AML-193 (cell line): Measurements from ENCODE around the gene POMGNT2.

Source experiments
- DNase-seq, 2 experiments: peaks; one replicate each; lab custom pipeline; 2025; lab: John Stamatoyannopoulos, UW

POMGNT2 gene

DNA sequence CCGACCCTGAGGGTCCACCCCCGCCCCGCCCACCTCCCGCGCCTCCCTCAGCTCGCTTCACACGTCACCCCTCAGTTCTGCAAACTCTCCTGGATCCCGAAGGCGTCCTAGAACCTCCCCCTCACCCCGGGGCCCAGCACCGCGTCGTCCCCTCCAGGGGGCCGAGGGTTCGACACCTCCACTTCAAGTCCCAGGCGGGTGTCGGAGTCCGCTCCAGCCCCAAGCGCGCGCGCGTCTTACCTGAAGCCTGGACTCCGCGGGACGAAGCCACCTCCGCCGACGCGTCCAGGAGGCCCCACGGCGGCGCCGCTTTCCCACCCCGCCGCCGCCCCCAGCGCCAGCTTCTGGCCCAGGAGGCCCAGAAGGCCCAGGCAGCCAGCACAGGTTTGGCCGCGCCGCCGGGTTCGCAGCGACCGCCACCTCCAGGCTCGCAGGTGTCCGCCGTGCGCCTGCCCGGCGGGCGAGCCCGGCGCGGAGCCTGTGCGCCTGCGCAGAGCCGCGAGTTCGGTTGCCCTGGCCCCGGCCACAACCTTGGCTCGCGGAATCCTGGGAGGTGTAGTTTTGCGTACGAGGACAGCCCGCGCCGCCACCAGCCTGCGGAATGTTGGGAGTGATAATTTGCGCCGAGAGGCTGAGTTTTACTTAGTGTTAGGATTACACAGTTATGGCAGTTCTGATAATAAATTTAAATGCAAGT lies at the start of gene POMGNT2:
POMGNT2 (minus strand) TSS at position 484 of the 697 bp plus-strand sequence. CDS start 24,648 bp downstream, outside the sequence.
- peak; percentile 87 to 93 for DNase-seq

GRCh38 chr3:43154980-43155379 lies 49.1 kb upstream of the POMGNT2 start:
- DNase-seq: no peak

DNA sequence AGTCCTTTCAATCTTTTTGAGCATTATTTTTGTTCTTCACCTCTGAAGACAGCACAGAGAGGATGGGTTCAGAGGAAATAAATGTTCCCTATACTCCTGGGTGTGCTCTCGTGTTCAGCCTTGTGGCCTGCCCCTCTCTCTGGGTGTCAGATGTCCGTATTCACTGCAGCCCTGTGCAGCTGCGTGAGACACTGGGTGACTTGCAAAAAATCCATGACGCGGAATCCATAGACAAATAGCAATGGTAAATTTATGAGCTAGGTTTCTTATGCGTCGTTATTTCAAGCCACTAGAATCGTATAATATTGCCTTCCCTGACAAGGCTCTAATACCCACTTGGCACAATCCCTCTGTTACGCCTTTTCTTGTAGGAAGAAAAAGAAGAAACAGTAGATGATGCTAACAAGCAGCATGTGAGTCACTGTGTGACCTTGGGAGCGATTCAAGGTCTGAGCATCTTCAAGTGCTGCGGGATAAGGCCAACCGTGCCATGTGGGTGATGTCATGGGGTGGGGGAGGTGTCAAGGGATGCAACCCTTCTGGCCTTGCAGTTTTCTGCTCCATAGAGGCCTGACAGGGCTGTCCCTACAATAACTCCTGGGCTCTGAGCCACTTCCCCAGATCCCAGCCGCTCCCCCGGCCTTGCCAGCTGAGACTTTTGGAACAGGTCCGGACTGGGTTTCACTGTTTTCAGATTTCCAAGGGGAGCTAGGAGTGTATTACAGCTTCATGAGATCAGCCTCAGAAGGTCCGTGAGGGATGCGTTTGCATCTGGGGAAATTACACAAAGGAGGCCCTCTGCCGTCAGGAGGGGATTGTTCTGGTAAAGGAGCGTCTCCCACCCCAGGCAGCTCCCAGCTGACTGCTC lies 47.6 kb upstream of the POMGNT2 start:
- DNase-seq: no peak

GRCh38 chr3:43152649-43153048 lies 46.8 kb upstream of the POMGNT2 start:
- no peak for DNase-seq

DNA sequence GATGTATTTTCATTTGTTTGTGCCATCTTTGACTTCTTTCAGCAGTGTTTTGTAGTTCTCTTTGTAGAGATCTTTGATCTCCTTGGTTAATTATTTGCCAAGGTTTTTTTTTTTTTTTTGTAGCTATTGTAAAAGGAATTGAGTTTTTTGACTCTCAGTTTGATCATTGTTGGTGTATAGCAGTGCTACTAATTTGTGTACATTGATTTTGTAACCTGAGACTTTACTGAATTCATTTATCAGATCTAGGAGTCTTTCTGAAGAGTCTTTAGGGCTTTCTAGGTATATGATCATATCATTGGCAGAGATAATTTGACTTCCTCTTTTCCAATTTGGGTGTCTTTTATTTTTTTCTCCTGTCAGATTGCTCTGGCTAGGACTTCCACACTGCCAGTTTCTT lies 42.2 kb upstream of the POMGNT2 start:
- no peak for DNase-seq

GRCh38 chr3:43146599-43146998 lies 40.7 kb upstream of the POMGNT2 start:
- no peak for DNase-seq

- DNase-seq: no peak
Observed at GRCh38 chr3:43144761-43145490, 39.0 kb upstream of the POMGNT2 start.

DNA sequence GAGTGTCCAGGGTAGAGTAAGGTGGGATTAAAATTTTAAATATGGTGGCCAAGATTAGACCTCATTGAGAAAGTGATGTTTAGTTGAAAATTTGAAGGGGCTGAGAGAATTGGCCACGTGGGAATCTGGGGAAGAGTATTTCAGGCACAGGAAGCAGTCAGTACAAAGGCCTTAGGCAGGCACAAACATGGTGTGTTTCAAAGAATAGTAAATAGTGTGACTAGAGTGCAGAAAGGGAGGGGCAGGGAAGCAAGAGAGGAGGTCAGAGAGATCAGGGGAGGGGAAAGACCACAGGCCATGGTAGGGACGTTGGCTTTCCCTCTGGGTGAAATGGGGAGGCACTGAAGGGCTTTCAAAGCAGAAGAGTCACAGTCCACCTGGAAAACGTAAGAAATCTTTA lies 36.6 kb upstream of the POMGNT2 start:
- no peak for DNase-seq

- DNase-seq: no peak
Observed at GRCh38 chr3:43138488-43139231, 32.8 kb upstream of the POMGNT2 start.

DNA sequence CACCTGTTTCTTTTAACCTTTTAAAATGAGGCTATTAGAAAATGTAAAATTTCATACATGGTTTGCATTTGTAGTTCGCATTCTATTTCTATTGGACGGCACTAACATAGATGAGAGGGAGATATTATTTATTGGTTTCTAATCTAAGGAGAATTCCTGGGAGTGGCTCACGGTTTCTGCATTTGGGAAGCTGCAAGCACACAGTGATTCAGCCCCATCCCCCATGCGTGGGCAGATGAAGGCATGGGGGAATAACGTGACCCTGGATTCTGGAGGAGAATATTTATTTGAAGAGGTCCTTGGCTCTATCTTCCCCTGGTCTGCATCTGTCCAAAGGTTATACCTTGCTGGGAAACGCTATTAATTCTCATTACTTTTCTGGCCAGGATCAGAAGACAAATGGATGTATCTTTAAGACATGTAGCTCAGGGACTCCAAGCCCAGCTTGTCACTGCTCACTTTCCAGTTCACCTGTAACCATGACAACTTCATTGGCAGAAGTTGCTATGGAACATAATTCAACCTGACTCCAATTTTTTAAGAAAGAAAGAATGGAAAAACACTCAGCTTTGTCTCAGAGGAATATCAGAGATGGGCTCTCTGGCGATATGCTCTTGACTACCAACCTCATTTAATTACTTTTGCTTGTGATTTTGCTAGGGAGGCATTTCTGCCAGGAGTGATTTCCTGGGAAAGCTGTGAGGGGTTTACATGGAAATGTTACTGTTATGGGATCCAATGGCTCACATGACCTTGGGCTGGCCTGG lies 27.2 kb upstream of the POMGNT2 start:
- DNase-seq: no peak

DNA sequence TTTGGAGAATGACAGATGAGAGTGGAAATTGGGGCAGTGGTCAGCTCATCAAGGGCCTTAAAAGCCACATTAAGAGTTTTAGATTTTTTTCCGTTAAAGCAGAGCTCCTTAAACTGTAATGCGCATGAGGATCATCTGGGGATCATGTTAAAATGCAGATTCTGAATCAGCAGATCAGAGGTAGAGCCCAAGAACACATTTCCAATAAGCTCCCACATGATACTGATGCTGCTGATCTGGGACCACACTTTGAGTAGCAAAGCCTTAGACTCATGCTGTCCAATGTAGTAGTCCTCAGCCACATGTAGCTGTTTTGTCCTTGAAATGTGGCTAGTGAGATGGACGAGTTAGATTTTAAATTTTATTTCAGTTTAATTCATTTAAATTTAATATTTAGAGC lies 26.3 kb upstream of the POMGNT2 start:
- DNase-seq: no peak

DNA sequence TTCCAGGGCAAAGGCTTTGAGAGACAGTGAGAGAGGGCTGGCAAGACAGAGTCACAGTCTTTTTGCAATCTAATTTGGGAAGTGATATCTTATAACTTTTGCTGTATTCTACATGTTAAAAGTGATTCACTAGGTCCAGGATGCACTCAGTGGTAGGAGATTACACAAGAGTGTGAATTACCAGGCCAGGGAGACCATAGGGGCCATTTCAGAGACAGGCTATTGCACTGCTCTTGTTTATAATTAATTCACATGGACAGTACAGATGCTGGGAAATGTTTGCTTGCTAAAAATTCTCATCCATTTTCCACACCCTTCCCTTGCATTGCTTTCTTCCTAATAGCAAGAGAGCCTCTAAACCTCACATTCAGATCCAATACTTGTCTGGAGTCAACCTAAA lies 22.6 kb upstream of the POMGNT2 start:
- no peak for DNase-seq

GRCh38 chr3:43126536-43126935 lies 20.7 kb upstream of the POMGNT2 start:
- no peak for DNase-seq

GRCh38 chr3:43123895-43124294 lies 18.0 kb upstream of the POMGNT2 start:
- DNase-seq: no peak

GRCh38 chr3:43120937-43121336 lies 15.1 kb upstream of the POMGNT2 start:
- DNase-seq: no peak

DNA sequence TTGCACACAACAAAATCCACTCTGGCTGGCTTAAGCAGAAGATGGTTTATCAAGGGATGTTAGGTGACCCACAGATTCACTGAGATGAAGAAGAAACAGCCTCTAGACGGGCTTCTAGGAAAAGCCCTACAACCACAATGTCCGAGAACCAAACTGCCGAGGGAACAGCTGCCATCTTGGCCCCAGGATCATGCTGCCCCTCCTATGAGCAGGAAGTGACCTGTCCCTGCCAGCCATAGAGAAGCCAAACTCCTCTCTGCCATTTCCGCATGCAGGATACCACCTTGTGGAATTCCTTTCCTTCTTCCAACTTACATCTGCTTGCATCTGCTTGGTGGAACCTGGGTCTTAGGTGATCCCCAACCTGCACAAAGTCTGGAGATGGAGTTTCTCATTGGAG lies 11.4 kb upstream of the POMGNT2 start:
- DNase-seq: no peak

- DNase-seq: no peak
Observed at GRCh38 chr3:43113671-43114070, 7.8 kb upstream of the POMGNT2 start.

DNA sequence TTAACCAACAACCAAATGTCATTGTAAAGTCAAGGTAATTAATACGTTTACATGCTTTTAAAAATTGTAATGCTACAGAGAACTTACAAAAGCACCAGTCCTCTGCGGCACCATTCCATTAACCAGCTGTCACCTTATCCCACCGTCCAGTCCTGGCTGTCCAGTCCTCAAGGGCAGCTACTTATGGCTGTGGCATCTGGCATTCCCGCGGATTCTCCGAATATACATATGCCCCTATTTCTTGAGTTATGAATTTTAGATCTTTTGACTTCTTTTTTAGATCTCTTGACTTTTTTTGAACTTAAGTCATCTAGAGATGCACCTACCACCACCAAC lies 382 bp upstream of the POMGNT2 start:
- DNase-seq: no peak

DNA sequence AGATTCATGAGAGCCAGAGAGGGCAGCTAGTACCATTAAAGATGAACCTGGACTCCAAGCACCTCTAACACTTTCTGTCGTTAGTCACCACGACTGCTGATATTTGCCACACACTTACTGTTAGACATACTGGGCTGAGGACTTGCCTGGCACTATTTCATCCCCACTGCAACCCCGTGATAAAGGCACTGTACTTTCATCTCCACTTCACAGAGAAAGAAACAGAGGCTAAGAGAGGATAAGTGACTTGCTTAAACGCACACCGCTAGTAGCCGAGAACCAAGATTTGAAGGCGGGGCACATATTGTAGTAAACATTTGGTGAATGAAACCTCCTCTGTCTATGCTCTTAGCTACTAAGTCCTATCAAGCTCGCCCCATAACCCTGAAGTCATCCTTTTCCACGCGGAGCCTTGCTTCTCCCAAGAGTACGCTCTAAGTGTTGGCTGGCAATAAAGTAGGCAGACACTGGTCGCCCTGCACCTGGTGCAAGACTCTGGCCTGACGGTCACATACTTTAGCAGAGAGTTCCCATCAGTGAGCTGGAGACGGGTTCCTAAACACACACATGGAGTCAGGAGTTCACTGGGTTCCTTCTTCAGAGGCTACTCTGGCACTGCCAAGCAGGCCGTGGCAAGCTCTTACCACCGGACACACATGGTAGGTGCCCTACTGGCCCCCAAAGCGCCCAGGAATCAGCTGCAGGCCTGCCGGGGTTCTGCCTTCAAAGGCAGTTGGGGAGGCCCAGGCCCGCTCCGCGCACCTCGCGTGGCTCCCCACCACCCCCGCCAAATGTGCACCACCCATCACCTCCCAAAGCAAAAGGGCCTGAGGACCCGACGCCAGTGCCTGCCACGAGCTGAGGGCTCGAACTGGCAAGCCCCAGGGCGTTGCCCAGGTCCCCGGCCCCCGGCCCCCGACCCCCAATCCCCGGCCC lies 951 bp downstream of the POMGNT2 start:
- no peak for DNase-seq

GRCh38 chr3:43104039-43104438 lies 1.8 kb downstream of the POMGNT2 start:
- DNase-seq: no peak
